ENCODE data around the gene ARPC4.
A peak's percentile ranks its signal among the peaks of the same experiment; 100 is the strongest.
"Not testable (repeated sequence)": the region's sequence is repeated elsewhere in the genome, so short reads cannot be mapped to it uniquely, and the experiment has no call there.

The ARPC4 gene

DNA sequence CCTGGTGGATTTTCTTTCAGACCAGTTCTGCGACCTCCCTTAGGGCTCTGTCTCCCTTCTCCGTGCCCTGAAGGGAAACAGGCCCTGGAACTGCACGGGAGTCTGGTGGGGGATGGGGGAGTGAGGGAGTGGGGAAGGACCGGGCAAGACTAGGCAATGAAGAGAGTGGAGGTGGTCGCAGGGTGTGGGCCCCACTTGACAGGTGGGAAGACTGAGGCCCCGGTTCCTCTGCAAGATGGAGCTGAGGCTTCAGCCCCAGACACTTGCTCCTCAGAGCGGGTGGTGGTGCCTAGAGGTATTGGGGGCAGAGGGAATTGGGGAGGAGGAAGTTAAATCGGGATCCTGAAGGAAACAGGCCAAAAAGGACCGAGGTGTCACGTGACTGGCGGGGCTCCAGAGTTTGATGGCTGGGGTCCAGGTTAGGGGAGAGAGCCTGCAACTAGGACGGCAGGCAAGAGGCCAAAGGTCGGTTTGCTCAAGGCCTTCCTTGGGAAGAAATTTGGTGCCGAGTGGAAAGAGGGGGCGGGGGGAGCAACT is 22.5 kb upstream of the ARPC4 start:
- no peak for DNase-seq

DNA sequence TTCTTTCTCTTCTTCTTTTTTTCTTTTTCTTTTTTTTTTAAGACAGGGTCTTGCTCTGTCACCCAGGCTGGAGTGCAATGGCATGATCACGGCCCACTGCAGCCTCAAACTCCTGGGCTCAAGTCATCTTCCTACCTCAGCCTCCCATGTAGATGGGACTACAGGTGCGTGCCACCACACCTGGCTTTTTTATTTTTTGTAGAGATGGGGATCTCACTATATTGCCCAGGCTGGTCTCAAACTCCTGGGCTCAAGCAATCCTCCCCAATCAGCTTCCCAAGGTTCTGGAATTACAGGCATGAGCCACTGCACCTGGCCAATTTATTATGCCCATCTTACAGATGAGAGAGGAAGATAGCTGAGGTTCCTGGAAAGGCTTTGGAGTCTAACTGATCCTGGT is 21.9 kb upstream of the ARPC4 start:
- DNase-seq, result not testable (repeated sequence)

- DNase-seq, result no peak
Observed at GRCh38 chr3:9776896-9777693, 15.8 kb upstream of the ARPC4 start.

- no peak for DNase-seq
Observed at GRCh38 chr3:9777694-9778021, 15.2 kb upstream of the ARPC4 start.

DNA sequence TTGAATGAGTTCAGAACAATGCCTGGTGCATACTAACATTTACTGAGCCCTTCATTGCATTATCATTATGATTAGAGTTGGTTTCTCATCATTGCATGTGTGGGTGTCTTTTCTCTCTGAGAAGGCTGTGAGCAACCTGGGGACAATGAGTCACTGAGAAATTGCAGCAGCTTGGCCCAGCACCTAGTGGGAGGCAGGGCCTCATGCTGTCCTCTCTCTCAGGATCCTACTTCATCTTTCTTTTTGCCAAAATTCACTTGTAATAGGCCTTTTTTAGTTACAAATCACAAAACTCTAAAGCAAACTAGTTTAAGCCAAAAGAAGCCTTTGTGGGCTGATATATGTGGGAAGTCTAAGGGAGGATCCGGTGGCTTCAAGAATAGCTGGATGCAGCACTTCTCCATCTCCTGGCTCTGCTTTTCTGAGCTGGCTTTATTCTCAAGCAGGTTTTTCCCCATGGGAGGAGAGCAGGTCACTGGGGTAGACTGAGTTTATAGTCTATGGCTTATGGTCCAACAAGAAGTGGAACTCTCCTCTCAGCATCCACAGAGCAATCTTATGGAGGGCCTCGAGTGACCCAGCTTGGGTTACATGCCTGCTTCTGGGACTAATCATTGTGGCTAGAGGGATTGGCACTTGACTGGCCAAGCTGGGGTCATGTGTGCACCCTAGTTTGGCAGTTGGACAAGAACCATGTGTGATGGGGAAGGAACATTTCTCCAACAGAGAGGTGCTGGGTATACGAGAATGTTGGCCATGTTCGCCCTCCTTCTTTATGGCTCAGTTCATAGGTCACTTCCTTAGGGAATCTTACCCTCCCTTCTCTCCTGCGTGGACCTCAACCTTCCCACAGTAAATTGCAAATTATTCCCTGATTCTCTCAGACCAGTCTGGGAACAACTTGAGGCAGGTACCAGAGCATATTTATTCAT is 14.5 kb upstream of the ARPC4 start:
- peak; percentile 48 for DNase-seq

DNA sequence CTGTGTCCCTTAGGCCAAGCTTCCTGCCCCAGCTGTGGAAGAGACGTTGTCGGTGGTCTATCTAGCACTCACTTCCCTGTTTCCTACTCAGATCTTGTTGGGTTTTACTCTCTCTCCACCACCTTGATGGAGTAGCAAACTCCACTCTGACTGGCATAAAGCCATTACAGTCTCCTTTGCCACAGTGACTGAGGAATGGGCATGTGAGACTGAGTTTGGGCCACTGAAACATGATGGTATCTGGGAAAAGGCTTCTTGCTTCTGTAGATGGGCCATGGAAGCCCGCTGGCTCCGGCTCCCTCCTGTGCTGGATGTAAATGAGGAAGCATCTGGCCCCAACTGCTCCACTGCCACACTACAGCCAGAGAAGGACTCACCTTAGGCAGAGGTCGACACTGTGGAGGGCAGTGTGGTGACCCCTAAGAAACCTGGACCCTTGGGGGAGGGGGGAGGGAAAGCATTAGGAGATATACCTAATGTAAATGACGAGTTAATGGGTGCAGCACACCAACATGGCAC is 13.7 kb upstream of the ARPC4 start:
- DNase-seq, result peak; percentile 44

GRCh38 chr3:9779721-9780457 is 13.0 kb upstream of the ARPC4 start:
- DNase-seq, result peak; percentile 98

DNA sequence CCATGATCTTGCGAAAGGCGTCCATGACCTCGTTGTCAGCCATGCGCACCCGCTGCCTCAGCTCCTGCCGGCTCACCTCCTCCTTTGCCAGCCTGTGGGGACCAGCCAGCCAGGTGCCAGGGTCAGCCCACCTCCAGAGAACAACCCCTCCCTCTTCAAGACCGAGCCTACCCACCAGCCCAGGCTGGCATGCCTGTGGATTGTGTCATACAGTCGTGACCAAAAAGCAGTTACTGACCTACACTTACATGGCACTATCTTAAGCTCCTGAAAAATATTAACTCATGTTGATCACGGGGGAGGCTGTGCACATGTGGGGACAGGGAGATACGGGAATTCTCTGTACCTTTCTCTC is 12.4 kb upstream of the ARPC4 start:
- DNase-seq, result peak; percentile 61

DNA sequence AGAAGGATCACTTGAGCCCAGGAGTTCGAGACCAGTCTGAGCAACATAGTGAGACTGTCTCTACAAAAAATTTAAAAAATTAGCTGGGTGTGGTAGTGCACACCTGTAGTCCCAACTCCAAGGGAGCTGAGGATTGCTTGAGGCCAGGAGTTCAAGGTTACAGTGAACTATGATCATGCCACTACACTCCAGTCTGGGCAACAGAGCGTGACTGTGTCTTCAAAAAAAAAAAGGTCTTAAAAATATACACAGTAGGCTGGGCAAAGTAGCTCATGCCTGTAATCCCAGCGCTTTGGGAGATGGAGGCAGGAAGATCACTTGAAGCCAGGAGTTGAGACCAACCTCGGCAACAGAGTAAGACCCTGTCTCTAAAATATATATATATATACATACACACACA is 12.0 kb upstream of the ARPC4 start:
- no peak for DNase-seq

DNA sequence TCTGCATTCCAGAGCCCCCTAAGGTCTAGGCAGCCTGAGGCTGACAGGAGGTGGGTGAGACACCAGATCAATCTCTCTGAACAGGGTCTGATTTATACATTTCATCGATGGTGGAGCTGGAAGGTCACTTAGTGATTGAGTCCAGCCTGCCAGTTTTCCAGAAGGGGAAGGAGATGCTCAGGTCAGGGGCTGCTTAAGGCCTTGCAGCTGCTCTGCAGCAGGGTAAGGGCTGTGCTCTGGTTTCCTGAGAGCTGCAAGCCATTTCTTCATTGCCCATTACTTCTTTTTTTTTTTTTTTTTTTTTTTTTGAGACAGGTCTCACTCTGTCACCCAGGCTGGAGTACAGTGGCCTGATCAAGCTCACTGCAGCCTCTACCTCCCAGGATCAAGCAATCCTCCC is 11.3 kb upstream of the ARPC4 start:
- no peak for DNase-seq

- peak; percentile 41 for DNase-seq
Observed at GRCh38 chr3:9781978-9782603, 10.8 kb upstream of the ARPC4 start.

- DNase-seq, result peak; percentile 77
Observed at GRCh38 chr3:9782770-9783169, 10.1 kb upstream of the ARPC4 start.

GRCh38 chr3:9783954-9784353 is 8.9 kb upstream of the ARPC4 start:
- DNase-seq, result no peak

GRCh38 chr3:9784965-9785364 is 7.9 kb upstream of the ARPC4 start:
- no peak for DNase-seq

- peak; percentile 84 for DNase-seq
Observed at GRCh38 chr3:9785602-9786001, 7.3 kb upstream of the ARPC4 start.

GRCh38 chr3:9786209-9786739 is 6.6 kb upstream of the ARPC4 start:
- peak; percentile 93 for DNase-seq

- peak; percentile 82 for DNase-seq
Observed at GRCh38 chr3:9786825-9787669, 5.8 kb upstream of the ARPC4 start.

DNA sequence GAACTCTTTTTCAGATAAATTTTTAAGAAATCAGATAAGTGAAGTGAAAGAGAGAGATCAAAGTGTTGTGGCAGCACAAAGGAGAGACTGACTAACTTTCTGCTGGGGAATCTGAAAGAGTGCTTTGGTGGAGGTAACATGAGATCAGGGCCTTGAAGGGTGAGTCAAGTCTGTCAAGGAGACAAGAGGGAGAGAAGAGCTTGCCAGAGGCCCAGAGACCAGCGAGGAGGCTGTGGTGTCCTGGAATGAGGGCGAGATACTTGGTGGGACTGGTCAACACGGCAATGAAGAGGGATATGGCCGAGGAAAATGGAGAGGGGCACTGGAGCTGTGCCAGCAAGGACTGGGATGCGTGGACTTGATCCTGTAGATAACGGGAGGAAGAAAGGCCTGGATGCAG is 5.2 kb upstream of the ARPC4 start:
- peak; percentile 38 for DNase-seq

DNA sequence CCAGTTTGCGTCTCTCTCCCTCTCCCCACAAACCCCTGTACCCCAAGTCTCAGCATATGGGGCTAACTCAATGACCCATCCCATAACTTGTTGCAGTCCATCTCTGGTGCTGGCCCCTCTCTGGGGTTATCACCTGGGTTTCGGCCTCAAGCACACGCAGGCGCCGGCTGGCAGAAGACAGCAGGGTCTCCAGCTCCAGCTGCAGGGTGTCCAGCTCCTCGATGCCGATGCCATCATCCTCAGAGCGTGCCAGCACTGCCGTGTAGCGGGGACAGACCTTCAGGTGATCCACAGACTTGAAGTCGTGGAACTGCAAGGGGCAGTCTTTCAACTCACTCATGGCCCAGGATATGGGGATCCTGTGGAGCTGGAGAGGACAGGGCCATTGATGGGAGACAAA is 1.8 kb upstream of the ARPC4 start:
- no peak for DNase-seq

- DNase-seq, result no peak
Observed at GRCh38 chr3:9791790-9792404, 985 bp upstream of the ARPC4 start.

All from OCI-M1 (cell line).